CD4-positive, alpha-beta T cell treated with Interleukin-6 at 100 ng/mL for 8 hours (primary cell): Measurements from ENCODE around the gene IFITM2.

Experiments used
- DNase-seq: peaks from one replicate; pipeline ENCODE4 v3.0.0-alpha.2; 2020; ENCODE audit warnings: mixed read lengths, low spot score

Gene IFITM2

GRCh38 chr11:281486-282161, 26.0 kb upstream of the IFITM2 start:
- DNase-seq = no peak

- DNase-seq = no peak
These were observed 25.4 kb upstream of the IFITM2 start for GRCh38 chr11:282171-282570.

GRCh38 chr11:282630-283360, 24.8 kb upstream of the IFITM2 start:
- no peak for DNase-seq

- DNase-seq = no peak
These were observed 24.1 kb upstream of the IFITM2 start for GRCh38 chr11:283405-284104.

- DNase-seq = no peak
These were observed 23.3 kb upstream of the IFITM2 start for GRCh38 chr11:284105-285020.

GRCh38 chr11:285021-285893, 22.4 kb upstream of the IFITM2 start:
- DNase-seq = no peak

- DNase-seq = no peak
These were observed 21.8 kb upstream of the IFITM2 start for GRCh38 chr11:285894-286220.

GRCh38 chr11:286977-287820, 20.4 kb upstream of the IFITM2 start:
- peak; percentile 83 for DNase-seq

GRCh38 chr11:287821-288477, 19.7 kb upstream of the IFITM2 start:
- DNase-seq = peak; percentile 71

- peak; percentile 59 for DNase-seq
These were observed 18.9 kb upstream of the IFITM2 start, which contains the start of gene PGGHG for GRCh38 chr11:288478-289397. PGGHG (plus strand) TSS chr11:289126; CDS start chr11:289817, 691 bp downstream.

GRCh38 chr11:289398-289711, 18.3 kb upstream of the IFITM2 start:
- DNase-seq = no peak

GRCh38 chr11:289712-290620, 17.6 kb upstream of the IFITM2 start:
- no peak for DNase-seq

- DNase-seq = no peak
These were observed 16.9 kb upstream of the IFITM2 start for GRCh38 chr11:290621-291231.

- no peak for DNase-seq
These were observed 16.1 kb upstream of the IFITM2 start for GRCh38 chr11:291281-292210.

GRCh38 chr11:292211-293121, 15.2 kb upstream of the IFITM2 start:
- no peak for DNase-seq
